ENCODE measurements around the gene CD244.
"Not testable (repeated sequence)": the region's sequence is repeated elsewhere in the genome, so short reads cannot be mapped to it uniquely, and the experiment has no call there.

Gene CD244

DNA sequence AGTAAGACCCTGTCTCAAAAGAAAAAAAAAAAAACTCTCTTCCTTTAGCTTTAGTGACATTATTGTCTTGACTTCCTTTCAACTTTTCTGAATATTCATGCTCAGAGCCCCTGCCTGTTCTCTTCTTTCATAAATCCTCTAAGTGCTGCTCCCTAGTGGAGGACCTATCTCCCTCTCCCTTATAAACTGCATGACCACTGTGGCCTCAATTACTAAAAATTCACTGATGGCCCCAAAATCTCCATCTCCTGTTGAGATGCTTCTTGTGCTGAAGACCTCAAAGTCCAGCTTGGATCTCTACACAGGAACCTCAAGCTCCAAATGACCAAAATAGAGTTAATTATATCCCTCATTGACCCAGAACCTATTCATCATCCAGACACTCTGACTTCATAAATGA lies 14.5 kb upstream of the CD244 start:
- no peak for DNase-seq

DNA sequence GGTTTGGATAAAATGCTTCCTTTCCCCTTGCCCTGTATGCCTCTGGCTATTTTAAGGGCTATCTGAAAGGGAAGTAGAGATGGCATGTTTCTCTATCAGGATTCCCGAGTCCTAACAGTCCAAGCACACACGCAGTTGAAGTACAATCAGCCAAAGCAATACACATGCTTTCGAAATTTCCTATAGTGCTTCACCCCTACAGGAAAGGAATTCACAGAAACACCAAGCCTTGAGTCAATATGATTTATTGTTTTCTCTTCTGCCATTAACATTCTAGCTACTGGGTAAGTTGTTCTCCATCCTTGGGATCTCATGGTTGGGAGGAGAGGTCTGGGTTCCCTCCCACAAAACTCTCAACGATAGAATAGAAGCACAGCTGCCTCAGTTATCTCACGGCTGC lies 13.6 kb upstream of the CD244 start:
- DNase-seq: no peak

DNA sequence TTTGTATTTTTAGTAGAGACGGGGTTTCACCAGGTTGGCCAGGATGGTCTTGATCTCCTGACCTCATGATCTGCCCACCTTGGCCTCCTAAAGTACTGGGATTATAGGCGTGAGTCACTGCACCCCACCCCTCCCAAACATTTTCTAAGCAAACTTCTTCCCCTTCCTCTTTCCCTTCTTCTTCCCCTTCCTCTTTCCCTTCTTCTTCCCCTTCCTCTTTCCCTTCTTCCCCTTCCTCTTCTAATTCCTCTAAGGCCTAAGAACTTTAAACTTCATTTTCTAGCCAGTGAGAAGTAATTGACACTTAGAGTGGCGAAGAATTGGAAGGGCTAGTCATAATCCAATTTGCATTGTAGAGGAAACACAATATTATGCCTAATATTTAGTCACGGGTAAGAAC lies 12.9 kb upstream of the CD244 start:
- peak; percentile 45 for DNase-seq

DNA sequence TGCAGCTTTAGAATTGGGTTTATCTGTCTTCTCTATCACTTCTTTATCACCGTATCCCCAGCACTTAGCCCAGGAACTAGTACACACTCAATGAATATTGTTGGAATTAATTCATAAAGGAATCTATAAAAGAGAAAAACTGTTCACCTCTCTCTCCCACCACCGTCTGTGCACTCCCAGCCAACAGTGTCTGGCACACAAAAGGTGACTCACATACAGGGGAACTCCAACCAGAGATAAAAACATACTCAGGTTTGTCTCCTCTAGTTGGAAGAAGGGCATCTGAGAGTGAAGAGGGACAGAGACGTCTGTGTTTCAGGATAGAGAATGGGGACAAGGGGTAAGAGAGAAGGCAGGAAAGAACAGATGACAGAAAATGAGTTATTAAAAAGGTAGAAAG lies 12.2 kb upstream of the CD244 start:
- no peak for DNase-seq

DNA sequence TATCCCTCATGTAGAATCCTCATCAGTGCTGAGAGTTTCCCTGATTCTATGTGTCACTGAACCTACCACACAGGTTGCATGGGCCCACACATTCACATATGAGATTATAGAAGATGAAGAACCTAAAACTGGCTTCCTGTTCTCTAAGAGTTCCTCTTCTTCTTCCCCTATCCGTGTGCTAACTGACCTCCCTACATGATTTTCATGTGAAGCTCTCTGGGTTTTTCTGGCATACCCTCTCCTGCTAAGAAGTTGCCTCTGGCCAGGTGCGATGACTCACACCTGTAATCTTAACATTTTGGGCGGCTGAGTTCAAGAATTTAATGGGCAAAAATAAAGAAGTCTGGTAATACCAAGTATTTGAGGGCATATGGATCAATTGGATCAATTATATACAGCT lies 5.5 kb upstream of the CD244 start:
- DNase-seq: peak; percentile 42

DNA sequence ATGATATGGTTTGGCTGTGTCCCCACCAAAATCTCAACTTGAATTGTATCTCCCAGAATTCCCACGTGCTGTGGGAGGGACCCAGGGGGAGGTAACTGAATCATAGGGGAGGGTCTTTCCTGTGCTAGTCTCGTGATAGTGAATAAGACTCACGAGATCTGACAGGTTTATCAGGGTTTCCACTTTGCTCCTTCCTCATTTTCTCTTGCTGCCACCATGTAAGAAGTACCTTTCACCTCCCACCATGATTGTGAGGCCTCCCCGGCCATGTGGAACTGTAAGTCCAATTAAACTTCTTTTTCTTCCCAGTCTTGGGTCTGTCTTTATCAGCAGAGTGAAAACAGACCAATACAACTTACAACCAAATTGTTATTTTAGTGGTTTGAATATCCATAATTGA lies 5.0 kb upstream of the CD244 start:
- not testable (repeated sequence) for DNase-seq

DNA sequence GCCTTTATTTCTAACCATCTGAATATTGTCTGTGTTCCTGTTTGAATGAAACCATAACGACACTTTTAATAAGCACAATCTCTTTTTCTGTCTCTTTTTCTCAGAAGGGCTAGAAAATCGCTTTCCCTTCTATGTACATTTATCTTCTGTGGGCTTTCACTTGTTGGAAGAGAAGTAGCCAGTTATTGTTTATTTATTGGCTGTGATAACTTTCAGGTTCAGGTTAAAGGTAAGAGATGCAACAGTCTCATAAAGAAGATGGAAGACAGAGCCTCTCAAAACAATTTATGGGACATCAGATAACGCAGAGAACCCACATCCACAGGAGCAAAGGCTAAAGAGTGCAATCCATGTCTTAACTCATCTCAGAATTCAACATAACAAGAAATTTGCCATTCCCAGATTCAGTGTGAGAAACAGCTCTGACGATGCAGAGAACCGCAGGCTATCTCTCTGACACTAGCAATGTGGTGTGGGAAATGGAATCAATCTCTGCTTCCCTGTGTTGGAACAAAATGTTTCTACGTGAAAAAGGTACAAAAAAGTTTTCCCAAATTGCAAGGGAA lies 4.1 kb upstream of the CD244 start:
- no peak for DNase-seq

DNA sequence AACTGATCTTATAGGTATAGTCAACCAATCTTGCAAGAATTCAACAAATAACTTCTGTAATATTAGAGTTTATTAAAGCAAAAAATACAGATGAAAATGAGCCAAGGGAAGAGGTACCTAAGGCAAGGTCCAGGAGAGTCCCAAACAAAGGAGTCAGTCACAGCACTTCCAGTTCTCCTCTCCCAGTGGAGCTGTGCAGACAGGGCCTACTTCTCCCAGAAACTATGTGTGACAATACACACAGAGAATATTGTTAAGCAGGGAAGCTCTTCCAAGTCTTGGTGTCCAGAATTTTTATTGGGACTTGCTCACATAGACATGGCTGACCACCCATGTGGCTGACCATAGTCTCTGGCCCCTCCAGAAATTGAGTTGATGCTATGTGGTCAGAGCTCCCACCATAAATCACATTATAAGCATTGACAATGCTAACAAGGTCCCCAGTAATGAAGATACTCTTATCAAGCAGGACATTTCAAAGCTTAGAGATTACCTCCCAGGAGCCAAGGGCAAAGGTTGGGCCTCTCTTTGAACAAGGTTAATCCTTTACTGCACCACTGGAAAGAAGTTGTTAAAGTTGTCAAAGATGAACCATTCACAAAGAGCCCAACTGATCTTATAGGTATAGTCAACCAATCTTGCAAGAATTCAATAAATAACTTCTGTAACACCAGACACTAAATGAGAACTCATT lies 3.5 kb upstream of the CD244 start:
- no peak for DNase-seq

DNA sequence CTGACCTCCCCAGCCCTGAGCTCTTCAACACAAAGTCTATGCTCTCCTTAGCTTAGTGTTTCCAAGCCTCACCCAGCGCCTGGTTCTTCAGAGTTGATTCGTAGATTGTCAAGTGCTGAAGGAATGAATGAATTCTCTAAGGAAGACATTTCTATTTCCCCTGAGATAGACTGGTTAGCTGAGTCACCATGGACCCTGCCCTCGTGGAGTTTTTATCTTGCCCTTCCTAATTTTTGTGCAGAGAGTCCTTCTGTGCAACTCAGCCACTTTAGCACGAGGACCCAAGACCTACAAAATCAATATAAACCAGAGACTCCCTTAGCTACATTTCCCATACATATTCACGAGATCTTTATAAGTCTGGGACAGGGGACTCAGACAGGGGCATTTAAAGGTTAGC lies 2.6 kb upstream of the CD244 start:
- no peak for DNase-seq

DNA sequence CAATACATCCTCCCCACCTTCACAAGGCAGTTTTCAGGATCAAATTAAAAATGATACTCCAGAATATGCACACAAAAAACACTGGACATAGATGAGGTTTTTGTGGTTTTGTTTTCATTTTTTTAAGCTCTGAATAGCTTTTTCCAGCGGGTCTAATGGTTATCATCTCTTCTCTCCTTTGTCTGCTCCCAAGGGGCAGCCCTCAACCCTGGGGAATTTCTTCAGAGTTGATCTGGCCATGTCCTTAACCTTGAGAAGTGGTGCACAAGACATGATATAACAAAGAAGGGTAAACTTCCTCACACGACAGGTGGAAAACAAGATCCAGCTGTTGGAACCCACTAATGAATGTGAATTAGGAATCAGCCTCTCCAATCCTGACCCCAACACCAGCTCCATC lies 1.5 kb upstream of the CD244 start:
- no peak for DNase-seq

DNA sequence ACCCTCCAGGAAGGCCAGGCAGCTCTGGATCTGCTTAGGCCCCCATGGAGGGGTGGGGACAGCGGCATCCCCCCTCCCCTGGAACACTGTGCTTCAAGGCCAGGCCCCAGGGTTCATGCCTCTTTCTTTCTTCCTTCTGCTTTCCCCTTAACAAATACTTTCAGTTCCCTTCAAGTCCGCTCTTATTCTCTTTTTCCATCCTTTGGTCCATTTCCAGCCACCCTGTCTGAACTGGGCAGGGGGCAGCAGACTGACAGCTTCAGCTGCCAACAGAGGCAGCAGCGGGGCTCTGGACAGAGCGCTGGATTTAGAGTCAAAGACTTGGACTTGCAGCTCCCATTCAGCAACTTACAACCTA lies 1.1 kb upstream of the CD244 start:
- peak; percentile 65 for DNase-seq

DNA sequence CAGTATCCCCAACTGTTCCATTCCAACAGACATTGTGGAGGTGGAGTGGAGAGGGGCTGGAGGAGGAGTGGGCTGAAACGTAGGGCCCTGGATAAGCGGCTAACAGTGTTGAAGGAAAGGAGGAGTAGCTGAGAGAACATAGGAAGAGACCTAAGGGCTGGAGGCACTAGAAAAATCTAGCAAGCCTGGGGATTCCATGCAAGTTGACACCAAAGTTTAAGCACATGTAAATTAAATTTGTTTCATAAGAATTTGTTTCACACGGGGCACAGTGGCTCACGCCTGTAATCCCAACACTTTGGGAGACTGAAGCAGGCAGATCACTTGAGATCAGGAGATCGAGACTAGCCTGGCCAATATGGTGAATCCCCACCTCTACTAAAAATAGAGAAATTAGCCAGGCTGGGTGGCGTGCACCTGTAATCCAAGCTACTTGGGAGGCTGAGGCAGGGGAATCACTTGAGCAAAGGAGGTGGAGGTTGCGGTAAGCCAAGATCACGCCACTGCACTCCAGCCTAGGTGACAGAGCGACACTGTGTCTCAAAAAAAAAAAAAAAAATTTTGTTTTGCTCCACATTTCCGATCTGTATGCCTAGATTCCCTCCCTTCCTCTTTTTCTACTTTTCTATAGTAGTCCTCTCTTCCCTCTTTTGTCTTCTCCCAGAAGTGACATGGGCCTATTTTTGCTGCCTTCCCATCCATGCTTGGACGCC lies 530 bp upstream of the CD244 start:
- peak; percentile 58 for DNase-seq

DNA sequence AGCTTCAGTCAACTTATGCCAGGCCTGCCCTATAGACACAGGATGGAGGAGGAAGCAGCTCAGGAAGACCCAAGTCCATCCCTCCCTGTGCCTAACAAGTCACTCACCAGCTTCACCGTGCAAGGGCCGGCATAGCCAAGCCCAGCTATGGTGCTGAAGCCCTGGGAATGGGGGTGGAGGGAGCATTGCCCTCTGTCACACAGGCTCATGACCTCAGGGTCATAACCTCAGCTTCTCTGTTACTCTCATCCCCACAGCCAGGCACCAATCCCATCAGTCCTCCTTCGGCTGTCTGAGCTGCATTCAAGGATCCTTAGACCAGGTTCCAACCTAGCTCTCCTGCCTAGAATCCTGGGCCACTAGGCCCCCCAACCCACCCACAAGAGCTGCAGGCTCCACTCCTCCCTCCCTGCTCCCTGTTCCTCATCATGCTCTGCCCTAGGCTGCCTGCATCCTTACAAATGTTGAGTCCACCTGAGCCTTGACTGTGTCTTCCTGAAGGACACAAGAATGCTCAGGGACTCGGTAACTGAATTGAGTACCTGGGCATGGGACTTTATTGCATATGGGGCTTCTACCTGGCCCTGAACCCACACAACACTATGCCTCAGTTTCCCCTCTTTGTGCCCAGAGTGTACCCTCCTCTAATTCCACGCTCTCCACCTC lies 1.7 kb downstream of the CD244 start:
- DNase-seq: no peak

DNA sequence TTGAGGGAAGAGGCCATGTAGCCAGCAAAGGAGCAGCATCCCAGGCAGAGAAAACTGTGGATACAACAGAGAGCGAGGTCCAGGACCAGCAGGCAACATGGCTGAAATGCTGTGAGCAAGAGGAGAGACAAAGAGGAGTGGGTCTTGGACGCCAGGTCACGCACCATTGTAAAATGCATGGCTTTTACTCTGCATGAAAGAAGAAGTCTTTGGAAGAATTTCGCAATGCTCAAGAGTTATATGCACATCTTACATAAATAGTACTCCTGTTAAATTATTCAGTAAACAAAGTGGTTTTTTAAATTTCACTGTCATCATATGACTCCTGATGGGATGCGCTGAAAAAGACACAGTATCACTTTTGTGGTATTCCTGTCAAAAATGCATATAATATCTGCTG lies 3.5 kb downstream of the CD244 start:
- DNase-seq: peak; percentile 71

DNA sequence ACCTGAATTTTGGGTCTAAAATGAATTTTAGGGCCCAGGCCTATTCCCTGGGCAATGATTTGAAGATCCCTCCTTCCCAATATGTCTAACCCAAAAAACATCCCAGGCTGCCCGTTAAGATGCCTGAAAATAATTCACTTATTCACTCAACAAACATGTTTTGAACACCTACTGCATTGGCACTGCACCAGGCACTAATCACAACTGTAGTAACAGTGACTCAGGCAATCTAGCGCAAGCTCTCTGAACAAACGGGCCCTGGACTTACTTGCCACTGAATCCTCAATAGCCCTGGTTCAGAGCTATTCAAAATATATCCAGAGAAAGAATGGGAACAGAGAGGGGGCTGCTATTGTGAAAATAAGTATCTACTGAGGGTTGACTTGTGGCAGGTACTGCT lies 4.2 kb downstream of the CD244 start:
- no peak for DNase-seq

DNA sequence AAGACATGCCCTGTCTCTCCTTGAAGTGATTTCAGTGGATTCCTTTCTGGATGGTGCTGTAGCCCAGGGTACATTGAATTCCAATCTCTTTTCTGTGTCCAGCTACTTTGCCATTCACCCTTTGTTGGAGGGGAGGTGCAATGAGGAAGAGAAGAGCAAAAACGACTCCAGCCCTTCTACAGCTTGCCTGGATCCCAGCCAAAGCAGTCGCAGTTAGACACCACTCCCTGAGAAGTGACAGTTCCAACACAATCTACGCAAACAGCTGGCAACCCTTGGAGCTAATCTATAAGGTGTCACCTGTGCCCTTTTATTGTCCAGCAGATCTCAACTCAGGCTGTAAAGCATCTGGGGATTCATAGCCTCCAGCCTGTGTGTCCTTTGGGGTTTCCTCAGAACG lies 4.6 kb downstream of the CD244 start:
- no peak for DNase-seq

DNA sequence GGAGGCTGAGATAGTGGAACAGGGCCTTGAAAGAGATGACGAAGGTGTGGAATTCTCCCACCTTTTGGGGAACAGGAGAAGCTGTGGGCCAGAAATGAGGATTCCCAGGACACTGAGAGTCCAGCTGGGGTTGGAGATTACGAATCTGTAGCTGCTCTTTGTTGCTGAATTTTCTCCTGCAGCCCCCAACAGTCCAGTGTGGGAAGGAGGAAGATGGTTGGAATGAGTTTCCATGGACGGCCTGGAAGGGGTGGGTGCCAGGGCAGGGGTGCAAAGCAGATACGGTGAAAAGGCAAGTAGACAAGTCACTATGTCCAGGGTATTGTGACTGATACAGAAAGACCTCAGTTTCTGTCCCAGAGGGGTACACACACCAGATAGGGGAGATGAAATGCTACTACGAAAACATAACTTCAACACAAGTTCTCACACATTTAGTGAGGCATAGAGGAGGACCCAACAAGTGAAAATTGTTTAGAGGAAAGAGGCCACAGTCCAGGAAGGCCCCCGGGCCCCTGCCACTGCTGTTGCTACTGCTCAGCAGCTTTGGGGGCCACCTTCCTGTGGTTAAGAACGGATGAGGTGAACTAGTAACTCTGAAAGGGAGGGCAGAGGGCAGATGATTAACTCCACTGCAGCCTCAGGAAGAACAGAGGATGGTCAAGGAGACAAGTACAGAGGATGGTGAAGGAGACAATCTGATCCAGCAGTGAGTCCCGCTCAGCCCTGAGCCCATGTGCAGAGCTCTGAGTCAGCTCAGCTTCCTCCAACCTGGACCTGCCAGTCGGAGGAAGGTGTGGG lies 7.3 kb downstream of the CD244 start:
- DNase-seq: no peak

DNA sequence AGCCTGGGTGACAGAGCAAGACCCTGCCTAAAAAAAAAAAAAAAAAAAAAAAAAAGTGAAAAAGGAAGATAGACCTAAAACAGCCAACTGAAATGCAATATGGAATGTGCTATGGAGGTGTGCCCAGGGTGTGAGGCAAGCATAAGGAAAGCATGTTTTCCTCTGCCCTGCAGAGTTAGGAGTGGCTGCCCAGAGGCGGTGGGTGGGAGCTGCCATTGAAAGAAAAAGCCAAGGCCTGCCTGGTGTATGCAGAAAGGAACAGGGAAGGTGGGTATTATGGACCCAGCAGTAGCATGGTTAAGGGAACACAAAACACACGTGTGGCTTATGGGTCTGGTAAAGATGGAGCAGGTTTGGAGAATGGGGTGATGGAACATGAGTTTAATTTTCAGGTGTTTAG lies 8.9 kb downstream of the CD244 start:
- DNase-seq: no peak

DNA sequence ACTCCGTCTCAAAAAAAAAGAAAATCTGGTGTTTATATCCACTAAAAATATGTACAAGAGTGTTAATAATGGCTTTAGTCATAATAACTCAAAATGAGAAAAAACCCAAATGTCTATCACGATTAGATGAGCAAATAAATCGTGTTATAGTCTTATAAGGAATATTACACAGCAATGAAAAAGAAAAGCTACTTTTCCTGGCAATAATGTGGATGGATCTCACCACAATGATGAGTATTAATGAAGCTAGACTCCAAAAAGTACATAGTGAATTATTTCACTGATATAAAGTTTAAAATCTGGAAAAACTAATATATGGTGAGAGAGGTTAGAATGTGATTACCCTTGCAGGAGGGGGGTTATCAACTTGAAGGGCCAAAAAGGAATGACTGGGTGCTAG lies 9.7 kb downstream of the CD244 start:
- DNase-seq: no peak

DNA sequence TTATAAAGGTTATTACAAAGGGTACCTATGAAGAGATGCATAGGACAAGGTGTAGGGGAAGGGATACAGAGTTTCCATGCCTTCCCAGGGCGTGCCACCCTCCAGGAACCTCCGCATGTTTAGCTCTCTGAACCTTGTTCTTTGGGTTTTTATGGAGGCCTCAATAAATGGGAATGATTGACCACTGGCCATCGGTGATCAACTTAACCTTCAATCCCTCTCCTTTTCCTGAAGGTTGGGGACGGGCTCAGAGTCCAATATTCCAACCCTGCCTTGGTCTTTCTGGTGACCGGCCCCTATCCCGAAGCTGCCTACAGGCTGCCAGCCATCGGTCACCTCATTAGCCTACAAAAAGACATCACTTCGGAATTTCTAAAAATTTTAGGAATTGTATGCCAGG lies 11.7 kb downstream of the CD244 start:
- DNase-seq: no peak

DNA sequence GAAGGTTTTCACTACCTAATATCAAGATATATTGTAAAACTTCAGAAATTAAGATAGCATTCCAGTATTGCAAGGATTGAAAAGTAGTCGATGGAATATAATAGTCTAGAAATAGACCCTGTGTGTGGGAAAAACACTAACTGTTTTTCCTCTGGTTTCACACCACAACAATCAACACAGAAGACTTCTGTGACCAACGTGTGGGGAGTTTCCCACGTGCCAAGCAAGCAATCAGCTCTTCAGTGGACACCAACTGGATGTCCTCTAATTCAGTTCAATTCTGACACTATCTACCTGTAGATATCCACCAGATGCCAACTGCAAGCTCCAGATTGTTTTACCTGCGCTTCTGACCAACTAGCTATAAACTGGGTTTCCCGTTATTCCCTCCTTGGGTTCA lies 12.1 kb downstream of the CD244 start:
- no peak for DNase-seq

DNA sequence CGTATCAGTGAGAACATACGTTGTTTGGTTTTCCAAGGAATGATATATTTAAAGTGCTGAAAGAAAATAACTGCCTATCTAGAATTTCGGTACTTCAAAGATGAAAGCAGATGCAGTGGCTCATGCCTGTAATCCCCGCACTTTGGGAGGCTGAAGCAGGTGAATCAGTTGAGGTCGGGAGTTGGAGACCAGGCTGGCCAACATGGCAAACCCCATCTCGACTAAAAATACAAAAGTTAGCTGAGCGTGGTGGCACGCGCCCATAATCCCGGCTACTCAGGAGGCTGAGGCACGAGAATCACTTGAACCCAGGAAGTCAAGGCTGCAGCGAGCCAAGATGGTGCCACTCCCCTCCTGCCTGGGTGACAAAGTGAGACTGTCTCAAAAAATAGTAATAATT lies 16.4 kb downstream of the CD244 start:
- DNase-seq: no peak
